ENCODE measurements around the gene TRIM2. TPM values are rescaled to one million over a fixed set of nuclear protein-coding genes. Genes with fewer than 3 reads are reported as not detected.

Gene TRIM2
- total and polyA plus RNA-seq, 10 of the 15 experiments (the other 5 are each of a cell fraction or from before 2014, with no cell fraction given) = 0.06 to 0.19 (median 0.15) TPM; not detected in 3

DNA sequence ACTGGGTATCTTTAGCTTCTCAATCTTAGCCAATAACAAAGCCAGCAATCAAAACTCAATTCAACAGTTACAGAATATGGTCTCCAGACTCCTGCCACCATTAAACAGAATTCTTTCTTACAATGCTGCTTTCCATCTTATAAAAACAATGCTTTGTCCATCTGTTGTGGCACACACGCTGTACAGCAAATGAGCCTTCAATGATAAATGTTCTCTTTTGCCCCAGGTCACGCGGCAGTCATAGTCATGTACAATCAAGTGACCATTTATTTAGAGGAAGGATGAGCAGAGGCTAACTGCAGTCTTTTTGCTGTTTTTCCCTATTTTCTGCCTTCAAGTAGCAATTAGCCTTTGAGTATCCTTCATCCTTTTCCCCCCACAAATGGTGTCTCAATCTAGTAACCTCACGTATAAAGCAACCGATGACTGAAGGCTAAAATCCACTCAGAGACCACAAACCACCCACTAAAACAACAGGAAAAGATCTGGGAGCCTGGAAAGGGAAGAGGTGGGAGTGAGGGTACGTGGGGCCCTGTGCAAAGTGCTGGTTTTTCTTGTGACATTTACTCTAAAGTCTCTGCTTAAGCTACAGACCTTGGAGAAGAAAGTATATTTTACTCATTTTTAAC, 24.4 kb downstream of the TRIM2 start:
- 80% methylated on average over 6 of the region's 6 CpGs for WGBS (ENCODE audit: insufficient coverage, insufficient replicate concordance, low lambda C conversion rate, missing lambda C conversion rate)
- Histone ChIP-seq H3K27me3 (replicated peaks in 1 of 2; ENCODE audit: control insufficient read depth in 2 of 2, insufficient read depth in 2 of 2, low read length in 1 of 2) (no peaks in the 10 kb centered on the region), H3K9me3 (replicated peaks; ENCODE audit: control insufficient read depth, insufficient read depth, low read length) (peaks cover 2% of the 10 kb centered on the region; the same call in 2 of the 3 replicates), H3K79me2 (ENCODE audit: control insufficient read depth, insufficient read depth, low read length) (no peaks in the 10 kb centered on the region), H3K9ac (ENCODE audit: control insufficient read depth, insufficient read depth, low read length) (no peak overlapping the region), H3K4me2 (ENCODE audit: control insufficient read depth, insufficient read depth) (no peak overlapping the region), H3K4me3 (no peak overlapping the region), H3K36me3 (ENCODE audit: control insufficient read depth in 2 of 2, insufficient read depth in 2 of 2, low read length in 1 of 2) (no peaks in the 10 kb centered on the region), H3K4me1 (ENCODE audit: control insufficient read depth, insufficient read depth, low read length) (peaks cover 1% of the 10 kb centered on the region), H3K27ac (ENCODE audit: control insufficient read depth, insufficient read depth) (no peak overlapping the region), H2AFZ (ENCODE audit: control insufficient read depth, low read depth, low read length) (no peak overlapping the region), H4K20me1 (ENCODE audit: control insufficient read depth, insufficient read depth) (no peaks in the 10 kb centered on the region)
- ChIA-PET RAD21 (ENCODE audit: unreplicated experiment) (no interaction called here), SMC1A (ENCODE audit: uncharacterized antibody, unreplicated experiment) (no interaction called here), CTCF (no interaction called here), POLR2A (no interaction called here)
- BruUV-seq (replicated peaks) = no TSS peak
- in situ Hi-C loops (cut with MboI) = no loop called here
- FAIRE-seq (no peak), ATAC-seq (no peak), DNase-seq (ENCODE audit: low read depth, low spot score) (no peak)
- intact Hi-C loops (cut with micrococcal nuclease; ENCODE audit: unreplicated experiment) = no loop called here
- TF ChIP-seq NFYB (IDR thresholded peaks at IDR 0.05; ENCODE audit: insufficient read depth, low read depth, low read length) = no peak
- TF ChIP-seq TBL1XR1 (IDR thresholded peaks at IDR 0.05; ENCODE audit: low read depth, low read length) = no peak
- TF ChIP-seq MEF2B (IDR thresholded peaks at IDR 0.05; ENCODE audit: partially characterized antibody, poor library complexity, severe bottlenecking) = no peak
- no peak for TF ChIP-seq NR2C1 (IDR thresholded peaks at IDR 0.05)
- TF ChIP-seq BACH1 (IDR thresholded peaks at IDR 0.05; ENCODE audit: borderline replicate concordance) = no peak
- TF ChIP-seq CBX3 (IDR thresholded peaks at IDR 0.05; ENCODE audit: borderline replicate concordance, low read depth) = no peak
- TF ChIP-seq CREB1 (IDR thresholded peaks at IDR 0.05; ENCODE audit: low read depth) = no peak
- TF ChIP-seq, protein P1, sequence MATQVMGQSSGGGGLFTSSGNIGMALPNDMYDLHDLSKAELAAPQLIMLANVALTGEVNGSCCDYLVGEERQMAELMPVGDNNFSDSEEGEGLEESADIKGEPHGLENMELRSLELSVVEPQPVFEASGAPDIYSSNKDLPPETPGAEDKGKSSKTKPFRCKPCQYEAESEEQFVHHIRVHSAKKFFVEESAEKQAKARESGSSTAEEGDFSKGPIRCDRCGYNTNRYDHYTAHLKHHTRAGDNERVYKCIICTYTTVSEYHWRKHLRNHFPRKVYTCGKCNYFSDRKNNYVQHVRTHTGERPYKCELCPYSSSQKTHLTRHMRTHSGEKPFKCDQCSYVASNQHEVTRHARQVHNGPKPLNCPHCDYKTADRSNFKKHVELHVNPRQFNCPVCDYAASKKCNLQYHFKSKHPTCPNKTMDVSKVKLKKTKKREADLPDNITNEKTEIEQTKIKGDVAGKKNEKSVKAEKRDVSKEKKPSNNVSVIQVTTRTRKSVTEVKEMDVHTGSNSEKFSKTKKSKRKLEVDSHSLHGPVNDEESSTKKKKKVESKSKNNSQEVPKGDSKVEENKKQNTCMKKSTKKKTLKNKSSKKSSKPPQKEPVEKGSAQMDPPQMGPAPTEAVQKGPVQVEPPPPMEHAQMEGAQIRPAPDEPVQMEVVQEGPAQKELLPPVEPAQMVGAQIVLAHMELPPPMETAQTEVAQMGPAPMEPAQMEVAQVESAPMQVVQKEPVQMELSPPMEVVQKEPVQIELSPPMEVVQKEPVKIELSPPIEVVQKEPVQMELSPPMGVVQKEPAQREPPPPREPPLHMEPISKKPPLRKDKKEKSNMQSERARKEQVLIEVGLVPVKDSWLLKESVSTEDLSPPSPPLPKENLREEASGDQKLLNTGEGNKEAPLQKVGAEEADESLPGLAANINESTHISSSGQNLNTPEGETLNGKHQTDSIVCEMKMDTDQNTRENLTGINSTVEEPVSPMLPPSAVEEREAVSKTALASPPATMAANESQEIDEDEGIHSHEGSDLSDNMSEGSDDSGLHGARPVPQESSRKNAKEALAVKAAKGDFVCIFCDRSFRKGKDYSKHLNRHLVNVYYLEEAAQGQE (IDR thresholded peaks at IDR 0.05; ENCODE audit: low read depth, low read length) = no peak
- no peak for TF ChIP-seq TCF3 (IDR thresholded peaks at IDR 0.05; ENCODE audit: borderline replicate concordance, insufficient read depth, low read depth, low read length)
- TF ChIP-seq, protein P2, sequence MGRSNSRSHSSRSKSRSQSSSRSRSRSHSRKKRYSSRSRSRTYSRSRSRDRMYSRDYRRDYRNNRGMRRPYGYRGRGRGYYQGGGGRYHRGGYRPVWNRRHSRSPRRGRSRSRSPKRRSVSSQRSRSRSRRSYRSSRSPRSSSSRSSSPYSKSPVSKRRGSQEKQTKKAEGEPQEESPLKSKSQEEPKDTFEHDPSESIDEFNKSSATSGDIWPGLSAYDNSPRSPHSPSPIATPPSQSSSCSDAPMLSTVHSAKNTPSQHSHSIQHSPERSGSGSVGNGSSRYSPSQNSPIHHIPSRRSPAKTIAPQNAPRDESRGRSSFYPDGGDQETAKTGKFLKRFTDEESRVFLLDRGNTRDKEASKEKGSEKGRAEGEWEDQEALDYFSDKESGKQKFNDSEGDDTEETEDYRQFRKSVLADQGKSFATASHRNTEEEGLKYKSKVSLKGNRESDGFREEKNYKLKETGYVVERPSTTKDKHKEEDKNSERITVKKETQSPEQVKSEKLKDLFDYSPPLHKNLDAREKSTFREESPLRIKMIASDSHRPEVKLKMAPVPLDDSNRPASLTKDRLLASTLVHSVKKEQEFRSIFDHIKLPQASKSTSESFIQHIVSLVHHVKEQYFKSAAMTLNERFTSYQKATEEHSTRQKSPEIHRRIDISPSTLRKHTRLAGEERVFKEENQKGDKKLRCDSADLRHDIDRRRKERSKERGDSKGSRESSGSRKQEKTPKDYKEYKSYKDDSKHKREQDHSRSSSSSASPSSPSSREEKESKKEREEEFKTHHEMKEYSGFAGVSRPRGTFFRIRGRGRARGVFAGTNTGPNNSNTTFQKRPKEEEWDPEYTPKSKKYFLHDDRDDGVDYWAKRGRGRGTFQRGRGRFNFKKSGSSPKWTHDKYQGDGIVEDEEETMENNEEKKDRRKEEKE (IDR thresholded peaks at IDR 0.05) = no peak
- no peak for TF ChIP-seq POLR2A (IDR thresholded peaks at IDR 0.05; ENCODE audit: low read depth, low read length)
- TF ChIP-seq MTA2 (IDR thresholded peaks at IDR 0.05; ENCODE audit: low read depth) = no peak
- TF ChIP-seq, protein P3, sequence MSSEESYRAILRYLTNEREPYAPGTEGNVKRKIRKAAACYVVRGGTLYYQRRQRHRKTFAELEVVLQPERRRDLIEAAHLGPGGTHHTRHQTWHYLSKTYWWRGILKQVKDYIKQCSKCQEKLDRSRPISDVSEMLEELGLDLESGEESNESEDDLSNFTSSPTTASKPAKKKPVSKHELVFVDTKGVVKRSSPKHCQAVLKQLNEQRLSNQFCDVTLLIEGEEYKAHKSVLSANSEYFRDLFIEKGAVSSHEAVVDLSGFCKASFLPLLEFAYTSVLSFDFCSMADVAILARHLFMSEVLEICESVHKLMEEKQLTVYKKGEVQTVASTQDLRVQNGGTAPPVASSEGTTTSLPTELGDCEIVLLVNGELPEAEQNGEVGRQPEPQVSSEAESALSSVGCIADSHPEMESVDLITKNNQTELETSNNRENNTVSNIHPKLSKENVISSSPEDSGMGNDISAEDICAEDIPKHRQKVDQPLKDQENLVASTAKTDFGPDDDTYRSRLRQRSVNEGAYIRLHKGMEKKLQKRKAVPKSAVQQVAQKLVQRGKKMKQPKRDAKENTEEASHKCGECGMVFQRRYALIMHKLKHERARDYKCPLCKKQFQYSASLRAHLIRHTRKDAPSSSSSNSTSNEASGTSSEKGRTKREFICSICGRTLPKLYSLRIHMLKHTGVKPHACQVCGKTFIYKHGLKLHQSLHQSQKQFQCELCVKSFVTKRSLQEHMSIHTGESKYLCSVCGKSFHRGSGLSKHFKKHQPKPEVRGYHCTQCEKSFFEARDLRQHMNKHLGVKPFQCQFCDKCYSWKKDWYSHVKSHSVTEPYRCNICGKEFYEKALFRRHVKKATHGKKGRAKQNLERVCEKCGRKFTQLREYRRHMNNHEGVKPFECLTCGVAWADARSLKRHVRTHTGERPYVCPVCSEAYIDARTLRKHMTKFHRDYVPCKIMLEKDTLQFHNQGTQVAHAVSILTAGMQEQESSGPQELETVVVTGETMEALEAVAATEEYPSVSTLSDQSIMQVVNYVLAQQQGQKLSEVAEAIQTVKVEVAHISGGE (CRISPR knock-in tag; IDR thresholded peaks at IDR 0.05) = no peak
